Measurements from ENCODE around the gene CYP46A1.

The CYP46A1 gene

GRCh38 chr14:99645545-99646505 is 38.3 kb upstream of the CYP46A1 start:
- Histone ChIP-seq H3K4me1 (ENCODE audit: low read depth, poor library complexity, severe bottlenecking) (no peaks in the 10 kb centered on the region), H2AFZ (ENCODE audit: low read depth) (no peak overlapping the region), H3K79me2 (ENCODE audit: insufficient read depth, low read depth) (no peaks in the 10 kb centered on the region), H3K36me3 (ENCODE audit: insufficient read depth) (no peaks in the 10 kb centered on the region), H3K27me3 (ENCODE audit: insufficient read depth, low read depth) (no peaks in the 10 kb centered on the region), H4K20me1 (ENCODE audit: insufficient read depth) (no peaks in the 10 kb centered on the region), H3K4me3 (IDR thresholded peaks at IDR 0.05; ENCODE audit: insufficient read depth, low read depth, low read length) (no peak overlapping the region), H3K27ac (no peak overlapping the region), H3K4me2 (no peak overlapping the region), H3K9ac (no peak overlapping the region)
- TF ChIP-seq CTCF (conservative IDR thresholded peaks at IDR 0.05; ENCODE audit: low read depth, low read length) = no peak

GRCh38 chr14:99647411-99647810 is 36.7 kb upstream of the CYP46A1 start:
- no peak for TF ChIP-seq CTCF (conservative IDR thresholded peaks at IDR 0.05; ENCODE audit: low read depth, low read length)
- H3K4me3 ChIP-seq (IDR thresholded peaks at IDR 0.05; ENCODE audit: insufficient read depth, low read depth, low read length) = no peak overlapping the region
- H3K36me3 ChIP-seq (ENCODE audit: insufficient read depth) = no peaks in the 10 kb centered on the region
- H3K27ac ChIP-seq = no peak overlapping the region
- H4K20me1 ChIP-seq (ENCODE audit: insufficient read depth) = no peaks in the 10 kb centered on the region
- no peak overlapping the region for H3K4me2 ChIP-seq
- no peaks in the 10 kb centered on the region for H3K79me2 ChIP-seq (ENCODE audit: insufficient read depth, low read depth)
- no peaks in the 10 kb centered on the region for H3K4me1 ChIP-seq (ENCODE audit: low read depth, poor library complexity, severe bottlenecking)
- no peak overlapping the region for H3K9ac ChIP-seq
- no peaks in the 10 kb centered on the region for H3K27me3 ChIP-seq (ENCODE audit: insufficient read depth, low read depth)
- H2AFZ ChIP-seq (ENCODE audit: low read depth) = no peak overlapping the region

- Histone ChIP-seq H3K36me3 (ENCODE audit: insufficient read depth) (no peaks in the 10 kb centered on the region), H3K79me2 (ENCODE audit: insufficient read depth, low read depth) (no peaks in the 10 kb centered on the region), H3K4me2 (no peak overlapping the region), H4K20me1 (ENCODE audit: insufficient read depth) (no peaks in the 10 kb centered on the region), H3K9ac (no peak overlapping the region), H3K27me3 (ENCODE audit: insufficient read depth, low read depth) (no peaks in the 10 kb centered on the region), H3K4me3 (IDR thresholded peaks at IDR 0.05; ENCODE audit: insufficient read depth, low read depth, low read length) (no peak overlapping the region), H2AFZ (ENCODE audit: low read depth) (no peak overlapping the region), H3K4me1 (ENCODE audit: low read depth, poor library complexity, severe bottlenecking) (no peaks in the 10 kb centered on the region), H3K27ac (no peak overlapping the region)
- TF ChIP-seq CTCF (conservative IDR thresholded peaks at IDR 0.05; ENCODE audit: low read depth, low read length) = no peak
These were observed 35.9 kb upstream of the CYP46A1 start for GRCh38 chr14:99648027-99648784.

GRCh38 chr14:99649219-99649618 is 34.9 kb upstream of the CYP46A1 start:
- TF ChIP-seq CTCF (conservative IDR thresholded peaks at IDR 0.05; ENCODE audit: low read depth, low read length) = no peak
- Histone ChIP-seq H4K20me1 (ENCODE audit: insufficient read depth) (no peaks in the 10 kb centered on the region), H3K27ac (no peak overlapping the region), H3K27me3 (ENCODE audit: insufficient read depth, low read depth) (no peaks in the 10 kb centered on the region), H2AFZ (ENCODE audit: low read depth) (no peak overlapping the region), H3K79me2 (ENCODE audit: insufficient read depth, low read depth) (no peaks in the 10 kb centered on the region), H3K9ac (no peak overlapping the region), H3K36me3 (ENCODE audit: insufficient read depth) (no peaks in the 10 kb centered on the region), H3K4me2 (no peak overlapping the region), H3K4me1 (ENCODE audit: low read depth, poor library complexity, severe bottlenecking) (peaks cover 7% of the 10 kb centered on the region), H3K4me3 (IDR thresholded peaks at IDR 0.05; ENCODE audit: insufficient read depth, low read depth, low read length) (no peak overlapping the region)

Measured in KMS-11 (cell line).